ENCODE results near the gene DZIP1L. TPM values are rescaled to one million over a fixed set of nuclear protein-coding genes. Genes with fewer than 3 reads are reported as not detected.

Gene DZIP1L
- total RNA-seq, 2 experiments from 2014 or later, result not detected

DNA sequence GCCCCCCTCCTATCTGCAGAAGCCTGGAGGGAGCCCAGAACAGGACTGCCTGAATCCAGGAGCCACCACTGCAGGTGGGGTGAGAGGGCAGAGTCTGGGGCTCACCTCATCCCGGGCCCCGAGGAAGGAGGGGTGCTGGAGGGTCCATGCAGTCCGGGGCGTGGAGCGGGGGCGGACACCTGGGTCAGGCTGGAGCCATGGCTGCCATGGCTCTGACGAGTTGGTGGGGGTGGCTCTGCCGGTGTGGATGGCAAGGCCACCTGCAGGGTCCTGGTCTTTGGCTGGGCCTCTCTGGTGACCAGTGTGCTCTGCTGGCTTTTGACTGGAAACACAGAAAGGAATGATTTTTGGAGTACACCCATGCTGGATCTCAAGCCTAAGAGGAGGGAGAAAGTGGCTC is 47.4 kb downstream of the DZIP1L start:
- DNase-seq (no peak), ATAC-seq (no peak)
- Mint-ChIP-seq H3K4me3 (no peak overlapping the region), H3K27ac (no peak overlapping the region), H3K27me3 (peaks cover 7% of the 10 kb centered on the region), H3K4me1 (ENCODE audit: low read depth) (peaks cover 4% of the 10 kb centered on the region), H3K36me3 (ENCODE audit: low read depth) (no peaks in the 10 kb centered on the region), H3K9me3 (no peaks in the 10 kb centered on the region)
- POLR2A ChIA-PET, result no interaction called here
- CTCF ChIA-PET, result interaction anchor here (1.1 to 12.7 kb wide), 5 partner anchors 15 to 106 kb away, joined by 3 to 181 read pairs (median 4); partner anchors contain the start of gene DZIP1L
- intact Hi-C loops (cut with micrococcal nuclease), result loop anchor here (2.0 kb wide), 1 partner anchor 51 kb away; no protein-coding TSS in a partner anchor
- TF ChIP-seq, protein P1, sequence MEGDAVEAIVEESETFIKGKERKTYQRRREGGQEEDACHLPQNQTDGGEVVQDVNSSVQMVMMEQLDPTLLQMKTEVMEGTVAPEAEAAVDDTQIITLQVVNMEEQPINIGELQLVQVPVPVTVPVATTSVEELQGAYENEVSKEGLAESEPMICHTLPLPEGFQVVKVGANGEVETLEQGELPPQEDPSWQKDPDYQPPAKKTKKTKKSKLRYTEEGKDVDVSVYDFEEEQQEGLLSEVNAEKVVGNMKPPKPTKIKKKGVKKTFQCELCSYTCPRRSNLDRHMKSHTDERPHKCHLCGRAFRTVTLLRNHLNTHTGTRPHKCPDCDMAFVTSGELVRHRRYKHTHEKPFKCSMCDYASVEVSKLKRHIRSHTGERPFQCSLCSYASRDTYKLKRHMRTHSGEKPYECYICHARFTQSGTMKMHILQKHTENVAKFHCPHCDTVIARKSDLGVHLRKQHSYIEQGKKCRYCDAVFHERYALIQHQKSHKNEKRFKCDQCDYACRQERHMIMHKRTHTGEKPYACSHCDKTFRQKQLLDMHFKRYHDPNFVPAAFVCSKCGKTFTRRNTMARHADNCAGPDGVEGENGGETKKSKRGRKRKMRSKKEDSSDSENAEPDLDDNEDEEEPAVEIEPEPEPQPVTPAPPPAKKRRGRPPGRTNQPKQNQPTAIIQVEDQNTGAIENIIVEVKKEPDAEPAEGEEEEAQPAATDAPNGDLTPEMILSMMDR (IDR thresholded peaks at IDR 0.05), result no peak

DNA sequence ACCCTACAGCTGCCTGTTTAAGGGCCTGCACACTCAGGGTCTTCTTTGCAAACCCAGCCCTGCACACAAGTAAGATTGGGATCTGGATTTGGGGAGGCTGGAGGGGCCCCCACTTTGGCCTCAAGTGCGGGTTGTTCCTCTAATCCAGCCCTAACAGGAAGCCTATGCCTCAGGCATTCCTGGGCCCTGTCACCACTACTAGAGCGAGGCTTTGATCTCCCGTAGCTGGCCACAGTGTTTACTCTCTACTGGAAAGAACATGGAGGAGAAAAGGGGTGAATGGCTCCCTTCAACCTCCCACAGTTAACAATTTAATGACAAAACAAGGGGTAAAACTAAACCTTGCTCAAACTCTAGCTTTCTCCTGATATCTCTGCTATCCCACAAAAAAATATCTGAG is 48.4 kb downstream of the DZIP1L start:
- Mint-ChIP-seq H3K4me1 (ENCODE audit: low read depth) (peaks cover 4% of the 10 kb centered on the region), H3K4me3 (no peak overlapping the region), H3K27ac (no peak overlapping the region), H3K9me3 (no peaks in the 10 kb centered on the region), H3K27me3 (peaks cover 6% of the 10 kb centered on the region), H3K36me3 (ENCODE audit: low read depth) (no peaks in the 10 kb centered on the region)
- TF ChIP-seq, protein P1 (IDR thresholded peaks at IDR 0.05), result no peak
- ChIA-PET CTCF (interaction anchor here (0.7 to 12.7 kb wide), 6 partner anchors 17 to 113 kb away, joined by 3 to 181 read pairs (median 4); partner anchors contain the start of gene DZIP1L), POLR2A (no interaction called here)
- ATAC-seq (no peak), DNase-seq (no peak)
- intact Hi-C loops (cut with micrococcal nuclease), result no loop called here

DNA sequence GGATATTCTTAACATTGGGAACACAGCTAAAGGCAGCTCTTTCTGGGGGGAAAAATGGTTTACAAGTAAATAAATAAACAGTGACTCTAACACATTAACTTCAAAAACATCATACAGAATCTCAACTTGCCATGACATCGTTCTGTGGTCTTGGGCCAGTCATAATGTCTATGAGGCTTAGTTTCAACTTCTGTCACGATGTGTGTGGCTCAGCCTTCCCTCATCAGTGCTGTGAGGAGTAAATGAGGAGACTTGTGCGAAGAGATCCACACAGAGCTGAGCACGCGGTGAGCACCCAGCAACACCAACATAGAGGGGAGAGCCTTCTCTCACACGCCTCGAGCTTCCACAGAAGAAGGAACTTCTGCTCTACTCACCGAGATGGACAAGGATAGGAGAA is 49.0 kb downstream of the DZIP1L start:
- H3K27me3 Mint-ChIP-seq, result peaks cover 6% of the 10 kb centered on the region
- peak overlapping the region; percentile 86 for H3K27ac Mint-ChIP-seq
- TF ChIP-seq, protein P1 (IDR thresholded peaks at IDR 0.05), result no peak
- DNase-seq (peak; percentile 71), ATAC-seq (peak; percentile 87)
- no peaks in the 10 kb centered on the region for H3K36me3 Mint-ChIP-seq (ENCODE audit: low read depth)
- H3K4me1 Mint-ChIP-seq (ENCODE audit: low read depth), result peaks cover 4% of the 10 kb centered on the region
- POLR2A ChIA-PET, result no interaction called here
- intact Hi-C loops (cut with micrococcal nuclease), result no loop called here
- H3K4me3 Mint-ChIP-seq, result no peak overlapping the region
- CTCF ChIA-PET, result interaction anchor here (0.6 to 12.7 kb wide), 6 partner anchors 14 to 197 kb away, joined by 3 to 181 read pairs (median 3); partner anchors contain the start of gene DZIP1L
- H3K9me3 Mint-ChIP-seq, result no peaks in the 10 kb centered on the region

DNA sequence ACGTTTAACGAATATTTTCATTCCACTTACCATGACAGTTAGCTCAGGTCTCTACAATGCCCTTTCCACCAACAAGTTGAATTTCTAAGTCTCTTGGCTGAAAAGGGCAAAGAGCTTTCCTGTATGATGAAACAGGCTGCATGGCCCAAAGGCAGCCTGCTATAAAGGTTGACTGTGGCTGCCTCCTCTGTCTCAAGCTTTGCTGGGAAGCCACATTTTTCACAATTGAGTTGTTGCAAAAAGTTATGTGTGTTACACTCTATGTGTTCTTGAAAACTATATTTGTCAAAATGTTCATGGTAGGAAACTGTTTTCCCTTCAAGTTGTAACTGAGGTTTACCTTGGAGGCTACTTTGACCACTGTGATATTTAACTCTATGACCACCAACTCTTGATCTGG is 49.5 kb downstream of the DZIP1L start:
- Mint-ChIP-seq H3K27me3 (peaks cover 6% of the 10 kb centered on the region), H3K9me3 (no peaks in the 10 kb centered on the region), H3K4me1 (ENCODE audit: low read depth) (peaks cover 4% of the 10 kb centered on the region), H3K27ac (peak overlapping the region; percentile 86), H3K36me3 (ENCODE audit: low read depth) (no peaks in the 10 kb centered on the region), H3K4me3 (no peak overlapping the region)
- CTCF ChIA-PET, result interaction anchor here (0.6 to 12.7 kb wide), 4 partner anchors 14 to 198 kb away, joined by 3 to 181 read pairs (median 4); partner anchors contain the start of gene DZIP1L
- intact Hi-C loops (cut with micrococcal nuclease), result no loop called here
- TF ChIP-seq, protein P1 (IDR thresholded peaks at IDR 0.05), result no peak
- DNase-seq, result peak; percentile 28
- POLR2A ChIA-PET, result no interaction called here
- peak; percentile 60 for ATAC-seq

DNA sequence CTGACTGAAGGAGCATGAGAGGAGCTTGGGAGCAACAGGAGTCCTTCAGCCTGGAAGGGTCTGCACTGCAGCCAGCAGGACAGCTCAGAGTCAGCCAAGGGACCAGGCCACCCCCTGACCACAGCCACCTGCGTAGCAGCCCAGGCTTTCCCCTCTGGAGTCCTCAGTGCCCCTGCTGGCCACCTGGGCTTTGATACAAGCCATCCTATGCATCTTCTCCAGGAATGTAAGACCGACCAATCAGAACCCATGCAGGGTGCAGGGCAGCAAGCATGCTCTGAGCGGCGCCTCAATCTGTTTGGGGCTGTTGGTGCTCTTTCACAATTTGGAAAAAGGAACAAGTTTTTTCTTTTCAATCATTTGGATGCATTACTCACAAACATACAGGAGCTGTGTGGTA is 52.0 kb downstream of the DZIP1L start:
- ChIA-PET CTCF (interaction anchor here (12.7 kb wide), 1 partner anchor 55 kb away, joined by 181 read pairs; the partner anchor contains the start of gene DZIP1L), POLR2A (no interaction called here)
- no peaks in the 10 kb centered on the region for H3K9me3 Mint-ChIP-seq
- H3K27me3 Mint-ChIP-seq, result no peaks in the 10 kb centered on the region
- no peaks in the 10 kb centered on the region for H3K36me3 Mint-ChIP-seq (ENCODE audit: low read depth)
- DNase-seq (no peak), ATAC-seq (no peak)
- no peak overlapping the region for H3K4me3 Mint-ChIP-seq
- H3K27ac Mint-ChIP-seq, result no peak overlapping the region
- intact Hi-C loops (cut with micrococcal nuclease), result no loop called here
- TF ChIP-seq, protein P1 (IDR thresholded peaks at IDR 0.05), result no peak
- H3K4me1 Mint-ChIP-seq (ENCODE audit: low read depth), result peaks cover 4% of the 10 kb centered on the region
